Adrenal gland (tissue), 5 donors: ENCODE data around the gene HOXA3.

Source experiments
- CTCF ChIP-seq, 6 experiments: fragments of 450-650 bp in 4 of 6; fragments of 200-600 bp in 2 of 6; sonication (generic) in 1 of 6; IDR thresholded peaks; 1 replicate in 5 of 6; 2 replicates in 1 of 6; pipeline versions ENCODE4 v1.5.1 to v1.8.0; 2016 to 2021; ENCODE audit warnings: antibody characterized with exemption in 6 of 6, mild to moderate bottlenecking in 2 of 6, moderate library complexity in 1 of 6
- POLR2A ChIP-seq, 2 donors: fragments of 450-650 bp; IDR thresholded peaks; one replicate each; pipeline ENCODE4 v1.6.1; 2017; ENCODE audit warnings: antibody characterized with exemption in 2 of 2, mild to moderate bottlenecking in 2 of 2, moderate library complexity in 1 of 2
- donor health status: DM: no; HTN: no; CAD: no.

GRCh38 chr7:27149842-27150567, 2.4 kb downstream of the HOXA3 start:
- TF ChIP-seq CTCF (IDR thresholded peaks at IDR 0.05) (peak in 1 of 6 experiments; percentile 13), POLR2A (IDR thresholded peaks at IDR 0.05) (no peak)
